ENCODE results near the gene RFX7. TPM values are rescaled to one million over a fixed set of nuclear protein-coding genes. Genes with fewer than 3 reads are reported as not detected.

RFX7 gene
- total RNA-seq, 1 experiment from 2014 or later: 29.8 TPM

DNA sequence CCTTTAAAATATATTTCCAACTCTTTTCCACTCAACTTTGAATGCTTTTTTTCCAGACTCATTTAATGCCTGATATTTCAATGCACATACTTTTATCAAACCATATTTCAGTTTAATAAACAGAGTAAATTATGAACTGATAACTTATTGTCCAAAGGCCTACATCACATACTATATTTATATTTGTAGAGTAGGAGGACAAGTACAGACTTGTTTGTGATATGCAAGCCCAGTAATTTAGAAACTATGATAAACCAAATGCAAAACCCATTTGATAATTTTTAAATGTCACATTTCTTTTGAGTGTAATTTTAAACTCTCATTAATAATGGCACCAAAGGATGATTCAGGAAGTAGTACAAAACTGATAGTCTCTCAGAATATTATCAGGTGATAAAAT lies 3.3 kb downstream of the RFX7 start:
- POLR2A ChIA-PET: interaction anchor here (0.5 to 1.0 kb wide), 6 partner anchors 10 to 133 kb away, joined by 3 to 4 read pairs (median 3); no protein-coding TSS in a partner anchor
- intact Hi-C loops (cut with micrococcal nuclease): loop anchor here (5.0 kb wide), 1 partner anchor 323 kb away; no protein-coding TSS in a partner anchor
- Mint-ChIP-seq H3K27ac (ENCODE audit: low read depth, unreplicated experiment) (peak overlapping the region; percentile 94), H3K27me3 (ENCODE audit: insufficient read depth, unreplicated experiment) (no peaks in the 10 kb centered on the region), H3K4me1 (ENCODE audit: insufficient read depth, unreplicated experiment) (peaks cover 22% of the 10 kb centered on the region), H3K4me3 (ENCODE audit: unreplicated experiment) (peak overlapping the region; percentile 79), H3K36me3 (ENCODE audit: insufficient read depth, unreplicated experiment) (peaks cover 6% of the 10 kb centered on the region), H3K9me3 (ENCODE audit: unreplicated experiment) (no peaks in the 10 kb centered on the region)
- TF ChIP-seq, protein P1, sequence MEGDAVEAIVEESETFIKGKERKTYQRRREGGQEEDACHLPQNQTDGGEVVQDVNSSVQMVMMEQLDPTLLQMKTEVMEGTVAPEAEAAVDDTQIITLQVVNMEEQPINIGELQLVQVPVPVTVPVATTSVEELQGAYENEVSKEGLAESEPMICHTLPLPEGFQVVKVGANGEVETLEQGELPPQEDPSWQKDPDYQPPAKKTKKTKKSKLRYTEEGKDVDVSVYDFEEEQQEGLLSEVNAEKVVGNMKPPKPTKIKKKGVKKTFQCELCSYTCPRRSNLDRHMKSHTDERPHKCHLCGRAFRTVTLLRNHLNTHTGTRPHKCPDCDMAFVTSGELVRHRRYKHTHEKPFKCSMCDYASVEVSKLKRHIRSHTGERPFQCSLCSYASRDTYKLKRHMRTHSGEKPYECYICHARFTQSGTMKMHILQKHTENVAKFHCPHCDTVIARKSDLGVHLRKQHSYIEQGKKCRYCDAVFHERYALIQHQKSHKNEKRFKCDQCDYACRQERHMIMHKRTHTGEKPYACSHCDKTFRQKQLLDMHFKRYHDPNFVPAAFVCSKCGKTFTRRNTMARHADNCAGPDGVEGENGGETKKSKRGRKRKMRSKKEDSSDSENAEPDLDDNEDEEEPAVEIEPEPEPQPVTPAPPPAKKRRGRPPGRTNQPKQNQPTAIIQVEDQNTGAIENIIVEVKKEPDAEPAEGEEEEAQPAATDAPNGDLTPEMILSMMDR (IDR thresholded peaks at IDR 0.05; ENCODE audit: unreplicated experiment): no peak
- BruUV-seq (replicated peaks): no TSS peak
- DNase-seq (ENCODE audit: unreplicated experiment): peak; percentile 1
- CTCF ChIA-PET: interaction anchor here (0.9 kb wide), 1 partner anchor 17 kb away, joined by 4 read pairs; no protein-coding TSS in a partner anchor

DNA sequence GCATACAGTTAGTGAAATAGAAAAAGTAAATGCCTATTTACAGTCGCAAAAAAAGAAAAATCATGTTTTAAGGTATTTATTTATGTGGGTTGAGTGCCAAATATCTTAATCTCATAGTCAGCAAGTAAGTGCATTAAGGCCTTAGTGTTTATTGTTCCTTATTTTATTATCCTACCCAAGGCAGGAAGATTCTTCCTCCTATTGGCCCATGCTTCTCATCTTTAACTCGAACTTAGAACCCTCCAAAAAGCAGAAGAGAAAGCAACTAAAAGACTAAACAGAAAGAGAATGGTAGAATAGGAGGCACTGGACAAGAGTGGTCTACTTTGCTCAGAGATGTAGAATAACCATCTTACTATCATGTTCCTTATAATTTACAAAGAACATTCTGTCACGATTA lies 7.5 kb downstream of the RFX7 start:
- Mint-ChIP-seq H3K27me3 (ENCODE audit: insufficient read depth, unreplicated experiment) (no peaks in the 10 kb centered on the region), H3K9me3 (ENCODE audit: unreplicated experiment) (peaks cover 10% of the 10 kb centered on the region), H3K36me3 (ENCODE audit: insufficient read depth, unreplicated experiment) (peaks cover 33% of the 10 kb centered on the region), H3K4me3 (ENCODE audit: unreplicated experiment) (no peak overlapping the region), H3K4me1 (ENCODE audit: insufficient read depth, unreplicated experiment) (peaks cover 33% of the 10 kb centered on the region), H3K27ac (ENCODE audit: low read depth, unreplicated experiment) (no peak overlapping the region)
- intact Hi-C loops (cut with micrococcal nuclease): no loop called here
- TF ChIP-seq, protein P1 (IDR thresholded peaks at IDR 0.05; ENCODE audit: unreplicated experiment): no peak
- no TSS peak for BruUV-seq (replicated peaks)
- ChIA-PET POLR2A (interaction anchor here (0.6 to 2.1 kb wide), 3 partner anchors 8 to 247 kb away, joined by 4 to 6 read pairs (median 6); no protein-coding TSS in a partner anchor), CTCF (interaction anchor here (1.6 kb wide), 1 partner anchor 9 kb away, joined by 12 read pairs; no protein-coding TSS in a partner anchor)
- no peak for DNase-seq (ENCODE audit: unreplicated experiment)

- Mint-ChIP-seq H3K27ac (ENCODE audit: low read depth, unreplicated experiment) (no peak overlapping the region), H3K36me3 (ENCODE audit: insufficient read depth, unreplicated experiment) (peaks cover 34% of the 10 kb centered on the region), H3K4me1 (ENCODE audit: insufficient read depth, unreplicated experiment) (peaks cover 31% of the 10 kb centered on the region), H3K27me3 (ENCODE audit: insufficient read depth, unreplicated experiment) (no peaks in the 10 kb centered on the region), H3K9me3 (ENCODE audit: unreplicated experiment) (peaks cover 10% of the 10 kb centered on the region), H3K4me3 (ENCODE audit: unreplicated experiment) (no peak overlapping the region)
- TF ChIP-seq, protein P1 (IDR thresholded peaks at IDR 0.05; ENCODE audit: unreplicated experiment): no peak
- intact Hi-C loops (cut with micrococcal nuclease): no loop called here
- DNase-seq (ENCODE audit: unreplicated experiment): peak; percentile 37
- CTCF ChIA-PET: interaction anchor here (1.0 to 1.6 kb wide), 3 partner anchors 10 to 14 kb away, joined by 3 to 12 read pairs (median 4); no protein-coding TSS in a partner anchor
- BruUV-seq (replicated peaks): no TSS peak
- POLR2A ChIA-PET: interaction anchor here (0.6 to 1.6 kb wide), 2 partner anchors 13 to 170 kb away, joined by 3 to 4 read pairs; no protein-coding TSS in a partner anchor
These were observed 8.9 kb downstream of the RFX7 start for GRCh38 chr15:56234804-56235203.

DNA sequence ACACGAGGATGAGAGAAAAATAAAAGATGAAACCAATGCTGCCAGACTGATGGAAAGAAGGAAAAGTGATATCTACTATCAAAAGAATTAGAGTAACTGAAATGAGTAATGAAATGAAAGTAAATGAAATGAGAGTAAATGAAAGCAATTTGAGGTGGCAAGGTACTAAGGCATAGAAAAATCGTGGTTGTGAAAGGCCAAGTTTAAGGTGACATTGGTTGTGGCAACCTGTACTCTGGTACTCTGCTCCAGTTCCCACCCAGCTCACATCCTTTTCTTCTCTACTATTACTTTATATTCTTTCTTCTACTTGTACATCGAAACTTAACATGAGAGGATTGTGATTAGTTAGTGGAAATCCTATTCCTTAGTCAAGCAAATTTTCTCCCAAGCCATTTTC lies 10.1 kb downstream of the RFX7 start:
- CTCF ChIA-PET: interaction anchor here (0.6 to 1.1 kb wide), 2 partner anchors 15 to 258 kb away, joined by 3 to 4 read pairs; no protein-coding TSS in a partner anchor
- TF ChIP-seq, protein P1 (IDR thresholded peaks at IDR 0.05; ENCODE audit: unreplicated experiment): no peak
- H3K36me3 Mint-ChIP-seq (ENCODE audit: insufficient read depth, unreplicated experiment): peaks cover 41% of the 10 kb centered on the region

More for the DNA sequence above, 10.1 kb downstream of the RFX7 start:
- DNase-seq (ENCODE audit: unreplicated experiment): no peak
- intact Hi-C loops (cut with micrococcal nuclease): no loop called here
- POLR2A ChIA-PET: no interaction called here
- Mint-ChIP-seq H3K4me1 (ENCODE audit: insufficient read depth, unreplicated experiment) (peaks cover 27% of the 10 kb centered on the region), H3K27ac (ENCODE audit: low read depth, unreplicated experiment) (no peak overlapping the region), H3K9me3 (ENCODE audit: unreplicated experiment) (peaks cover 10% of the 10 kb centered on the region), H3K4me3 (ENCODE audit: unreplicated experiment) (no peak overlapping the region), H3K27me3 (ENCODE audit: insufficient read depth, unreplicated experiment) (no peaks in the 10 kb centered on the region)
- BruUV-seq (replicated peaks): no TSS peak

All from MCF 10A (cell line).